Activated CD4-positive, alpha-beta memory T cell treated with anti-CD3 and anti-CD28 coated beads, Interleukin-2, amount 10 ng/mL, durations not matched to agents 7 days and 5 days (primary cell): ENCODE measurements around the gene LDAF1. TPM values are rescaled to one million over a fixed set of nuclear protein-coding genes. Genes with fewer than 3 reads are reported as not detected.

Source experiments
- CTCF ChIA-PET: fragments of 350-600 bp; sonication (Branson Sonifier 250); formaldehyde crosslinking; loops from one replicate; lab custom pipeline; 2021; ENCODE audit warnings: antibody characterized with exemption, inconsistent platforms; lab: Charles Lee
- POLR2A ChIA-PET: fragments of 350-600 bp; sonication (Branson Sonifier 250); formaldehyde crosslinking; loops from one replicate; lab custom pipeline; 2021; ENCODE audit warnings: antibody characterized with exemption; lab: Charles Lee
- DNase-seq: peaks from one replicate; pipeline ENCODE4 v3.0.0-alpha.2; 2020
- H3K27ac Mint-ChIP-seq: one replicate; pipeline ENCODE4 v1.8.0; 2021; ENCODE audit warnings: mild to moderate bottlenecking, mixed read lengths
- H3K27me3 Mint-ChIP-seq: one replicate; pipeline ENCODE4 v1.8.0; 2021; ENCODE audit warnings: mixed read lengths
- H3K36me3 Mint-ChIP-seq: one replicate; pipeline ENCODE4 v1.8.0; 2021; ENCODE audit warnings: low read depth, mixed read lengths
- H3K4me1 Mint-ChIP-seq: one replicate; pipeline ENCODE4 v1.8.0; 2021; ENCODE audit warnings: mixed read lengths
- H3K4me3 Mint-ChIP-seq: one replicate; pipeline ENCODE4 v1.8.0; 2021; ENCODE audit warnings: mild to moderate bottlenecking, mixed read lengths
- H3K9me3 Mint-ChIP-seq: one replicate; pipeline ENCODE4 v1.8.0; 2021; ENCODE audit warnings: mixed read lengths
- total RNA-seq, 2 experiments: library from RNA; stranded (reverse); gene quantifications; one replicate each; pipeline ENCODE4 v1.2.3, GENCODE V29; 2021

LDAF1 gene
- total RNA-seq, 2 experiments from 2014 or later: 15.8 to 19.2 TPM

DNA sequence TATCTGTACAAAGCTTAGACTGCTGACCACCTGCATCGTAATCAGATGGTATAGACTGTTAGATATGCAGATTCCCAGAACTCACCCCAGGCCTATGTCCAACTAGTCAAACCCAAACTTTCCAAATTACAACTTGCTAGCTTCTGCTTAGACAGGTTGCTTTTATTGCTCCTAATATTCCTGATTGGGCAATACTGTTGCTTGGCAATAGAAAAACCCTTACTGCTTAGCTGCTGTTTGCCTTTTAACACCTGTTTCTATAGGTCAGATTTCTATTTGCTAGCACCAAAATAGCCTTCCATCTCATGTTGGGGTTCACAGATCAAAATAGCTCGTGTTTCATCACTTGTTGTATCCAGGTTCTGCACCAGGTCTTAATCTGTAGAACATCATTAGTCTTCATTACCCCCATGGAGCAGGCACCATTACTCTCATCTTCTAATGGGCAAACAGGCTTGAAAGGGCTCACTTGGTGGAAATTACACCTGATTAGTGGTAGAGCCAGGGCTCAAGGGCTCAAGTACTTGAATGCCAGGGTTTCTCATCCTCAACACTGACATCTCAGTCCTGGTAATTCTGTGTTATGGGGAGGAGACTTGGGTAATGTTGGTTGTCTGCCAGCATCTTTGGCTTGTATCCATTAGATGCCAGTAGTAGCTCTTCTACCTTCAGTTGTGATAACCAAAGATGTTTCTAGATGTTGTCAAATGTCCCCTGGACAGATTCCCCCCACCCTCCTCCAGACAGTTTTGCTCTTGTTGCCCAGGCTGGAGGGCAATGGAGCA, 50.2 kb downstream of the LDAF1 start:
- CTCF ChIA-PET: no interaction called here
- no peaks in the 10 kb centered on the region for H3K4me1 Mint-ChIP-seq
- POLR2A ChIA-PET: interaction anchor here (1.0 kb wide), 1 partner anchor 100 kb away, joined by 3 read pairs; no protein-coding TSS in a partner anchor

DNA sequence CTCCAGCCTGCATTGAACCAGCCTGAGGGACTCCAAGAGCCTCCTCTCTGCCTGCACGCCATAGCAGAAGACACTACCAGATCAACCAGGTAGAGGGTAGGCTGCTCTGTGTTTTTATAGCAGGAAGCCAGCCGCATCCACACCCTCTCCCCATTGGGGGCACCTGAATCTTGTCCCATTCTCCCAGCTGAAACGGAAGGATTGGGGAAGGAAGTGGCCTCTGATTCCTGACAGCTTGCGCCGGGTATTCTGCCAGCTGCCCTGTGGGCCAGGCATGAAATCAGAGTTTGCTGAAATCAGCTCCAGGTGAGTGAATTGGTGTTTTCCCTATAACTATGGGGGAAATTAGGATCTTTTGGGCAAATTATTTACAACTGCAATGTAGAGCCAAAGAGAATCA, 53.0 kb downstream of the LDAF1 start, which contains the start of gene ZP2:
Gene ZP2 (minus strand): TSS at position 89 of the 400 bp plus-strand sequence. CDS start 27 bp downstream, at position 62.
- Mint-ChIP-seq H3K36me3 (no peaks in the 10 kb centered on the region), H3K4me3 (no peak within 1 kb of the TSS), H3K27me3 (peaks cover 12% of the 10 kb centered on the region), H3K4me1 (no peaks in the 10 kb centered on the region), H3K27ac (no peak within 1 kb of the TSS), H3K9me3 (no peaks in the 10 kb centered on the region)
- CTCF ChIA-PET: no interaction called here
- POLR2A ChIA-PET: no interaction called here
- DNase-seq: no peak

More for the DNA sequence above, 50.2 kb downstream of the LDAF1 start:
- no peak for DNase-seq
- no peak overlapping the region for H3K4me3 Mint-ChIP-seq
- no peaks in the 10 kb centered on the region for H3K36me3 Mint-ChIP-seq
- H3K27ac Mint-ChIP-seq: no peak overlapping the region
- H3K9me3 Mint-ChIP-seq: no peaks in the 10 kb centered on the region
- peaks cover 5% of the 10 kb centered on the region for H3K27me3 Mint-ChIP-seq

DNA sequence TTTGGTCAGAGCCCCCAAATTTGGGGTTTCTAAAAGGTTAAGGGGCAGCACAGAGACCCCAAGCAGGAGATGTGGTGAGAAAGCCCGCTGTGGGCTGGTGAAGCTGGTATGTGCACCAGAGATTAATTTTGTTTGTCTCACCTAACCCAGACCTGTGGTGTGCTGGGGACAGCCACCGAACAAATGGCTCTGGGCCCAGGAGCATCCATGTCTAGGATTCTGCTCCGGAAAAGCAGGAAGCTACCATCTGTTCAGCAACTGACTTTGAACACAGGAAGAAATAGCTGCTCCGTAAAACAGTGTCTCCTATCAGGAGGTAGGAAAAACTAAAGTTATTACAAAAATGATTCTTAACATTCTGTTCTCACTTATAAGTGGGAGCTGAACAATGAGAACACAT, 55.6 kb downstream of the LDAF1 start:
- Mint-ChIP-seq H3K4me3 (no peak overlapping the region), H3K36me3 (no peaks in the 10 kb centered on the region), H3K4me1 (no peaks in the 10 kb centered on the region), H3K9me3 (no peaks in the 10 kb centered on the region), H3K27me3 (peaks cover 20% of the 10 kb centered on the region), H3K27ac (no peak overlapping the region)
- ChIA-PET CTCF (no interaction called here), POLR2A (no interaction called here)
- no peak for DNase-seq

DNA sequence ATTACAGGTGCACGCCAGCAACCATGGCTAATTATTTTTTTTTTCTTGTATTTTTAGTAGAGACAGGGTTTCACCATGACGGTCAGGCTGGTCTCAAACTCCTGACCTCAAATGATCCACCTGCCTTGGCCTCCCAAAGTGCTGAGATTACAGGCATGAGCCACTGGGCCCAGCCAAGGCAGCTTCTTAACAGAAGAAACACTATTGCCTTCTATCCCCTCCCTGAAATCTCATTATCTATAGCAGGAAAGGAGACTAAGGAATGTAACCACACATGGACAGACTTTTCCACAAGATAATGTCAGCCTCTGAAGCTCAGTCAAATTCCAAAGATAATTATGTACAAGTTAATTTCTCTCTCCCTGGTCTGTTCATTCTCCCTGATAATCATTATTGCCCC, 58.6 kb downstream of the LDAF1 start:
- ChIA-PET CTCF (no interaction called here), POLR2A (no interaction called here)
- H3K36me3 Mint-ChIP-seq: no peaks in the 10 kb centered on the region
- no peaks in the 10 kb centered on the region for H3K9me3 Mint-ChIP-seq
- no peak overlapping the region for H3K27ac Mint-ChIP-seq
- DNase-seq: no peak
- H3K4me3 Mint-ChIP-seq: no peak overlapping the region
- no peaks in the 10 kb centered on the region for H3K4me1 Mint-ChIP-seq
- peaks cover 37% of the 10 kb centered on the region for H3K27me3 Mint-ChIP-seq

DNA sequence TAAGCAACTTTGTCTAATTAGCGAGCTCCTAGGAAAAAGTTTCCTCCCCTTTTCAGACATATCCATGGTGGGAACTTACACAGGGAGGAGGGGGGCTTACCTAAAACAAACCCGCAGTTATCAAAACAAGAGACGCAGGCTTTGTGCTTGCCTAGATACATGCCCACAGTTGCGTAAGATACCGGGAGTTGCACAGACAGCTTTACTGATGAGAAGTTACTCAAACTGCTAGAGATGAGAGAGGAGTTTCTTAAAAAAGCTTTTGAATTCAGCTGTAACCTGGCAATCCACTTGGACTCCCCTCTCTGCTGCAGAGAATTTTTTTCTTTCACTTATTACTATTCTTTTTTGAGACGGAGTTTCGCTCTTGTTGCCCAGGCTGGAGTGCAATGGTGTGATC, 59.7 kb downstream of the LDAF1 start:
- Mint-ChIP-seq H3K9me3 (no peaks in the 10 kb centered on the region), H3K4me3 (no peak overlapping the region), H3K27ac (no peak overlapping the region), H3K27me3 (peaks cover 41% of the 10 kb centered on the region), H3K4me1 (peaks cover 2% of the 10 kb centered on the region), H3K36me3 (no peaks in the 10 kb centered on the region)
- ChIA-PET CTCF (no interaction called here), POLR2A (no interaction called here)
- no peak for DNase-seq

DNA sequence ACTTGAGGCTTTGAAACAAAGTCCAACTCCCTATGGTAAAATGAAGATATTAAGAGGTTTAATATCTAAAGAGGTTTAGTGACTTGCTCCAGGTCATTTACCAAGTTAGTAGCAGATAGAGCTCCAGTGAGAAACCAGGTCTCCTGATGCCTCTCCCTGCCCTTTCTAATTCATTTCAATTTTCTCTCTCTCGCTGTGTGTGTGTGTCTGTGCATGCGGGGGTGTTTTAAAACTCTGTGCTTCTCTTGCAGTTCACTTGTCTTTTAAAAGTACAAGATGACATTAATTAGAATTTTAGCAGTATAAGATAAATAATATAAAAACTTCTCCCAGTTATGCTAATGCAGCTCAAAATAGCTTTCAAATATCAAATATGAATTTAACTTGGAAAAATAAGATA, 61.1 kb downstream of the LDAF1 start:
- Mint-ChIP-seq H3K4me3 (no peak overlapping the region), H3K36me3 (no peaks in the 10 kb centered on the region), H3K9me3 (no peaks in the 10 kb centered on the region), H3K4me1 (peaks cover 3% of the 10 kb centered on the region), H3K27ac (no peak overlapping the region), H3K27me3 (peaks cover 40% of the 10 kb centered on the region)
- no peak for DNase-seq
- ChIA-PET POLR2A (no interaction called here), CTCF (no interaction called here)

DNA sequence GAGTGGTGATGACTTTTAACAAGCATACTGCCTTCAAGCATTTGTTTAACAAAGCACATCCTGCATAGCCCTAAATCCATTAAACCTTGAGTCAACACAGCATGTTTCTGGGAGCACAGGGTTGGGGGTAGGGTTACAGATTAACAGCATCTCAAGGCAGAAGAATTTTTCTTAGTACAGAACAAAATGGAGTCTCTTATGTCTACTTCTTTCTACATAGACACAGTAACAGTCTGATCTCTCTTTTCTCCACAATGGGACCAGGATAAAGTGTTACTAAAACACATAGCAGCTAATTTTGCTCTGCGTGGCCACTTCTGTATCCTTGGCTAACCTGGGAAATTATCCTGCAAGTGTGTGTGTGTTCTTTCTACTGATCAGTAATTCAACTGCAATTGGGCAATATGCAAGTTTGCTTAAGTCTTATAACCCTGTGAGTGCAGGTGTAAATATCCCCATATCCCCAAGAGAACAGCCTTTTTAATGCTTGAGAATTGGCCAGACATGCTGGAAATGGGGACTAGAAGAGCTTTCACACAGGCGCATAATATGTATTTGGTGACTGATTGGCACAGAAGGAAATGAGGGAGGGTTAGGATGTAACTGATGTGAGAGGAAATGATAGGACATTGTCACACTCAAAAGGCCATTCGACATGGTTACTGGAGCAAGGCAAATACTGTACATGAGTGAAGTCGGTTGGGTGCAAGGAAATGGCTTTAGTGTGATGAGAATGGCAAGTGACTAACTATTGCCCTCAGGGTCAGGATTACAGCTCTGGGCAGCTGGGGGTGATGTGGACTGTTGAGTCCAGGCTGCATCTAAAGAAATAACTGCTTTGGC, 64.2 kb downstream of the LDAF1 start:
- no peak for DNase-seq
- ChIA-PET POLR2A (no interaction called here), CTCF (no interaction called here)
- Mint-ChIP-seq H3K36me3 (no peaks in the 10 kb centered on the region), H3K4me1 (peaks cover 14% of the 10 kb centered on the region), H3K9me3 (no peaks in the 10 kb centered on the region), H3K27ac (no peak overlapping the region), H3K27me3 (peaks cover 51% of the 10 kb centered on the region), H3K4me3 (no peak overlapping the region)

DNA sequence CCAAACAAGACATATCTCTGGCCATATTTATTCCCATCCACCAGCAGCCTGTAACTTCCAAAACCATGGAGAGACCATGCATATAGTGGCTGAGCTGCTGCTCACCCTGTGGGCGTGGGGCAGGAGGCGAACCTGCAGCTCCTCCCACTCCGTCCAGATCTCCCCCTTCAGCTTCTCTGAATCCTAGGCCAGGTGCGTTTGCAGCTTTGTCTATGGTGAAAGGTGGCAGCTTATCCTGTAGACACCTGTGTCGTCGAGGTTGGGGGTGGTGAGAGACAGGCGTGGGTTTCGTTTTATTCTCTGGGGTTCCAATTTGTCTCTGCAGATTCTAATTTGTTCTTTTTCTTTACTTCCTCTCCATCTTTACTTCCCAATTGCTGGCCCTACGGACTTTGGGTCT, 65.3 kb downstream of the LDAF1 start:
- Mint-ChIP-seq H3K27ac (no peak overlapping the region), H3K4me3 (no peak overlapping the region), H3K9me3 (no peaks in the 10 kb centered on the region), H3K36me3 (no peaks in the 10 kb centered on the region), H3K4me1 (peaks cover 14% of the 10 kb centered on the region), H3K27me3 (peaks cover 55% of the 10 kb centered on the region)
- DNase-seq: no peak
- ChIA-PET CTCF (interaction anchor here (0.6 kb wide), 1 partner anchor 74 kb away, joined by 3 read pairs; no protein-coding TSS in a partner anchor), POLR2A (no interaction called here)

DNA sequence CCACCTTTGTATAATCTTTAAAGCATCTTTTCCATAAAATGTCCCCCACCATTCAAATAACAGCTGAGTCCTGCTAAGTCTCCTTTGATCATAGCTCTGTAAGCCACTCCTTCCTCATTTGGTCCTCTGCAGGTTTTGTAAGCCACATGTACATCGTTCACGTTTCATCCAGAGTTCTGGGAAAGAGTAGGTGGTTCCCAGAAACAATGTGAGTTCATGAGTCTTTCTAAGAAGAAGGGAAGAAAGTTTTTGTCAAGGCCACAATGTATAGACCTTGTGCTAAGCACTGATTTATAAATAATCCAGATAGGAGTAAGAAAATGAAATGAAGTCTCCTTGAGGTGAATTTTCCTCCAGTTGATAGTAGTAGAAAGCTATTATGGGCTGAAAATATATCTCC, 66.3 kb downstream of the LDAF1 start:
- H3K4me1 Mint-ChIP-seq: peaks cover 14% of the 10 kb centered on the region
- ChIA-PET CTCF (interaction anchor here (0.6 kb wide), 1 partner anchor 83 kb away, joined by 5 read pairs; no protein-coding TSS in a partner anchor), POLR2A (no interaction called here)
- no peaks in the 10 kb centered on the region for H3K36me3 Mint-ChIP-seq
- no peaks in the 10 kb centered on the region for H3K9me3 Mint-ChIP-seq
- H3K27ac Mint-ChIP-seq: no peak overlapping the region
- H3K4me3 Mint-ChIP-seq: no peak overlapping the region
- DNase-seq: no peak
- H3K27me3 Mint-ChIP-seq: peaks cover 57% of the 10 kb centered on the region

DNA sequence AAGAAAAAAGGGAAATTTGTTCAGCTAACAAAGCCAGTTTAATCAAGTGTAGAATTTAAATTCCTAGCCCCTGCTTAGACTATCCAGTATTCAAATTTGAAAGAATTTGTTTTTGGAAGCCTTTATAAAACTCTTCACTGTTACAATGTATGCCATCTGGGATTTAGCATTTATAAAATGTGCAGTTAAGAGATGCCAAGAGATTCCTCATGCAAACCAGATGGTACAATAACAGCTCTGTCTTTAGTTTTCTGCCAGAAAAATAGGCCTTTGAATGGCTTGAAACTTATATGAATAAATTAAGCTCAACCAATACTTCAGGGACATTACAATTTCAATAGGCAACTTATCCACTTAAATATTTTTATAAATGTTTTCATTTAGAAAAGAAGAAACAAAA, 68.3 kb downstream of the LDAF1 start:
- no peak for DNase-seq
- peaks cover 14% of the 10 kb centered on the region for H3K4me1 Mint-ChIP-seq
- ChIA-PET CTCF (no interaction called here), POLR2A (no interaction called here)
- no peak overlapping the region for H3K27ac Mint-ChIP-seq
- H3K9me3 Mint-ChIP-seq: no peaks in the 10 kb centered on the region
- peaks cover 55% of the 10 kb centered on the region for H3K27me3 Mint-ChIP-seq
- no peak overlapping the region for H3K4me3 Mint-ChIP-seq
- no peaks in the 10 kb centered on the region for H3K36me3 Mint-ChIP-seq

DNA sequence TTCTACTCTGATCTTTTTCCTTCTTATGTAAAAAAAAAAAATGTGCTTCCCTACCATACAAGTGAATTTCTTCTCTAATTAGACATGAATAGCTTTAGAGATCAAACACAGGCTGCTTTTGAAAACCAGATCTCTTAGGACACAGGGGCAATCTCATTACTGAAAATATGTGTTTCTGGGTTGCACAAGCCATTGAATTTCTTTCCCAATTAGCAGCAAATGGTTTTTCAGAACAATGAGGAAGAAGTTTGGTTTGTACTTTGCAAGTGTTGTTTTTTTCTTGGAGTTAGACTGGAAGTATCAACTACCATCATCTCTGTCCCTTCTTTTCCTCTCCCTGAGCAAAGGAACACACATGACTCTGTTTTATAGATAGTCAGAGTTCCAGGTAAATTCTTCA, 69.4 kb downstream of the LDAF1 start:
- H3K27ac Mint-ChIP-seq: no peak overlapping the region
- CTCF ChIA-PET: no interaction called here

DNA sequence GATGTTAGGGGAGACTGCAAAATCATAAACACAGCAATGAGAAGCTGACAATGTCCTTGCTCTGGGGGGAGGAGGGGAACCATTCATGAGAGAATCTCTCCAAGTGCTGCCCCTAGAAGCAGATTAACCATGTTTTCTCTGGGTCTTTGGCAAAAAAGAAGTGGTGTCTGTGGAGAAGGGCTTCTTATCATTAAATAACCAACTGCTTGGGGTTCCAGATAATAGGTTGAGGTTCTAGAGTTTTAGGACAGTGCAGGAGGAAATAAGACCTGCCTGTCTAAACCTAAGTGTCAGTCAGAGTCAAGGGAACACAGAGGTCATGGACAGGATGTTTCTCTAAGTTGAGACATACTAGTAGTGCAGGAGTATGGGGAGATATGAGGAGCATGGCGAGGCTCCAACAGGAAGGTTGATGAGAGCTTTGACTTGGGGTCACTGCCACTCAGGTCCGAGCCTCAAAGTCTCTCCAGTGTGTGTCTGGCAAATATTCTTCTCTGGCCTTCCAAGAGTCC, 69.9 kb downstream of the LDAF1 start:
- ChIA-PET CTCF (interaction anchor here (0.6 kb wide), 1 partner anchor 8 kb away, joined by 3 read pairs; no protein-coding TSS in a partner anchor), POLR2A (no interaction called here)
- DNase-seq: no peak
- no peaks in the 10 kb centered on the region for H3K36me3 Mint-ChIP-seq
- no peak overlapping the region for H3K27ac Mint-ChIP-seq
- peaks cover 59% of the 10 kb centered on the region for H3K27me3 Mint-ChIP-seq
- no peak overlapping the region for H3K4me3 Mint-ChIP-seq
- peaks cover 11% of the 10 kb centered on the region for H3K4me1 Mint-ChIP-seq
- H3K9me3 Mint-ChIP-seq: no peaks in the 10 kb centered on the region

More for the DNA sequence above, 69.4 kb downstream of the LDAF1 start:
- DNase-seq: no peak
- Mint-ChIP-seq H3K4me1 (peaks cover 12% of the 10 kb centered on the region), H3K27me3 (peaks cover 56% of the 10 kb centered on the region), H3K9me3 (no peaks in the 10 kb centered on the region), H3K36me3 (no peaks in the 10 kb centered on the region), H3K4me3 (no peak overlapping the region)
- POLR2A ChIA-PET: no interaction called here
